GM12878 (cell line): Measurements from ENCODE around the gene SMG6. TPM values are rescaled to one million over a fixed set of nuclear protein-coding genes. Genes with fewer than 3 reads are reported as not detected.

Experiments used
- BHLHE40 ChIP-seq, 2 experiments: fragments of 450-650 bp in 1 of 2; IDR thresholded peaks; 2 replicates each; pipeline ENCODE4 v1.6.1; 2011 to 2017; ENCODE audit warnings: low read depth in 2 of 2, borderline replicate concordance in 1 of 2, improper control_type of control experiment in 1 of 2, low read length in 1 of 2, mild to moderate bottlenecking in 1 of 2
- CREB1 ChIP-seq: IDR thresholded peaks from 2 replicates; pipeline ENCODE4 v1.6.1; 2012; ENCODE audit warnings: low read depth, mild to moderate bottlenecking, inconsistent platforms
- CREM ChIP-seq: IDR thresholded peaks from 2 replicates; pipeline ENCODE4 v1.6.1; 2014; ENCODE audit warnings: antibody characterized with exemption, low read depth
- DPF2 ChIP-seq: fragments of 450-650 bp; IDR thresholded peaks from 2 replicates; pipeline ENCODE4 v1.6.1; 2017; ENCODE audit warnings: mild to moderate bottlenecking
- EED ChIP-seq: sonication (generic); IDR thresholded peaks from 2 replicates; pipeline ENCODE4 v1.6.1; 2016; ENCODE audit warnings: antibody characterized with exemption, low read depth
- GATAD2B ChIP-seq: fragments of 450-650 bp; conservative IDR thresholded peaks from 2 replicates; pipeline ENCODE4 v1.6.1; 2017; ENCODE audit warnings: low read depth, mild to moderate bottlenecking, moderate library complexity
- MEF2A ChIP-seq: IDR thresholded peaks from 2 replicates; pipeline ENCODE4 v1.6.1; 2011; ENCODE audit warnings: low read depth, mild to moderate bottlenecking, low read length, moderate library complexity; ENCODE audit not compliant: insufficient read depth
- NBN ChIP-seq: fragments of 450-650 bp; IDR thresholded peaks from 2 replicates; pipeline ENCODE4 v1.6.1; 2016
- SIX5 ChIP-seq: IDR thresholded peaks from 2 replicates; pipeline ENCODE4 v1.6.1; 2011; ENCODE audit warnings: mild to moderate bottlenecking, low read depth, low read length, moderate library complexity; ENCODE audit not compliant: severe bottlenecking
- SMAD5 ChIP-seq: IDR thresholded peaks from 2 replicates; pipeline ENCODE4 v1.6.1; 2016; ENCODE audit warnings: antibody characterized with exemption, low read depth
- STAT3 ChIP-seq: IDR thresholded peaks from 2 replicates; pipeline ENCODE4 v1.6.1; 2011; ENCODE audit warnings: low read depth, low read length, improper control_type of control experiment
- WRNIP1 ChIP-seq: IDR thresholded peaks from 2 replicates; pipeline ENCODE4 v1.6.1; 2011; ENCODE audit warnings: low read depth, low read length, improper control_type of control experiment, borderline replicate concordance
- polyA plus RNA-seq, 11 experiments: library from polyadenylated mRNA; depleted of rRNA in 4 of 11; unstranded in 6 of 11; stranded (reverse) in 5 of 11; fragments of >200 nt; fragmentation: Nextera tagmentation in 4 of 11; fragmentation: Illumina TruSeq in 1 of 11; extraction: Ambion mirVana in 4 of 11; extraction: Trizol in 1 of 11; gene quantifications; 1 replicate in 1 of 11; 2 replicates in 10 of 11; pipeline versions ENCODE4 v1.2.1 to v1.2.3, GENCODE V29; 2011 to 2016; ENCODE audit warnings: inconsistent platforms in 2 of 11, missing spikeins in 2 of 11, low read depth in 1 of 11
- total RNA-seq, 4 experiments: library from RNA; depleted of rRNA in 3 of 4; stranded (reverse); fragments of >200 nt in 3 of 4; fragmentation: Illumina TruSeq in 1 of 4; extraction: Trizol in 1 of 4; gene quantifications; 2 replicates each; pipeline versions ENCODE4 v1.2.1 to v1.2.3, GENCODE V29; 2013 to 2021
- TF ChIP-seq, protein P1 (sequence below): IDR thresholded peaks from 2 replicates; pipeline ENCODE4 v1.6.1; 2012; ENCODE audit warnings: low read depth, low read length, improper control_type of control experiment
- TF ChIP-seq, protein P2 (sequence below): fragments of 450-650 bp; IDR thresholded peaks from 2 replicates; pipeline ENCODE4 v1.6.1; 2017; ENCODE audit warnings: mild to moderate bottlenecking, moderate library complexity
- TF ChIP-seq, protein P3 (sequence below): IDR thresholded peaks from 2 replicates; pipeline ENCODE4 v1.6.1; 2011; ENCODE audit warnings: borderline replicate concordance, low read depth, mild to moderate bottlenecking, moderate library complexity, low read length; ENCODE audit not compliant: insufficient read depth, poor library complexity, severe bottlenecking
- TF ChIP-seq, protein P4 (sequence below): fragments of 450-650 bp; formaldehyde crosslinking; IDR thresholded peaks from 2 replicates; pipeline ENCODE4 v1.4.0; 2022; ENCODE audit warnings: mild to moderate bottlenecking, moderate library complexity

The SMG6 gene
- total and polyA plus RNA-seq, 10 of the 15 experiments (the other 5 are each of a cell fraction or from before 2014, with no cell fraction given) = 0.58 to 28.7 (median 15.7) TPM

DNA sequence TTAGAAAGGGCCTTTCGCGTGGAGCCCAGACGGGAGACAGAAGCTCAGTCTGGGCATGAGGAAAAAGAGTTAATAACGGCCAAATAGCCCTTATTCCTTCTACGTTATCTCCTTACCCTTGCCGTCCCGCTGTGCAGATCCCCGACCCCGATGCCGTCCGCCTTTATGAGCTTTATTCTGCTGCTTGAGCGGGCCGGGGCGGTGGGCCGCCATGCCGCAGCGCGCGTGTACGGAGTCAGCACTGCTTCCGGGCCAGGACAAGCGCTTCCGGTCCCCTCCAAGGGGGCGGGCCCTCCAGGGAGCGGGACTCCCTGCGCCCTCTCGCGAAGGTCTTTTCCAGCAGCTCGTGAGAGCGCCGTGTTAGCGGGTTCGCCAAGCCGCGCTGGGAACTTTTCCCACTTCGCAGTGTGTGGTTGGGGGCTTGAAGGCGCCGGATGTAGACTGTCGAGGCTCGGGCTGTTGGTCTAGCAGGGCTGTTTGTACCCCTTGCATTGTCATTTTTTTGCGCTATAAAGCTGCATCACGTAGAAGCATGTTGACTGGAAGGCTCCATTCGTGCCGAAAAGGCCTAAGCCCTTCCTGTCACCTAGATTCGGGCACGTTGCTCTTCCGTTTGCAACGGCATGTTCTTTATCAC, 32.7 kb upstream of the SMG6 start, which contains the start of gene TSR1 (continued):
- TF ChIP-seq, protein P1, sequence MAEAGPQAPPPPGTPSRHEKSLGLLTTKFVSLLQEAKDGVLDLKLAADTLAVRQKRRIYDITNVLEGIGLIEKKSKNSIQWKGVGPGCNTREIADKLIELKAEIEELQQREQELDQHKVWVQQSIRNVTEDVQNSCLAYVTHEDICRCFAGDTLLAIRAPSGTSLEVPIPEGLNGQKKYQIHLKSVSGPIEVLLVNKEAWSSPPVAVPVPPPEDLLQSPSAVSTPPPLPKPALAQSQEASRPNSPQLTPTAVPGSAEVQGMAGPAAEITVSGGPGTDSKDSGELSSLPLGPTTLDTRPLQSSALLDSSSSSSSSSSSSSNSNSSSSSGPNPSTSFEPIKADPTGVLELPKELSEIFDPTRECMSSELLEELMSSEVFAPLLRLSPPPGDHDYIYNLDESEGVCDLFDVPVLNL = 0 out of 2 replicates have a peak, but pooled peaks have one; percentile 31
- TF ChIP-seq SIX5 (peak; percentile 49), CREB1 (peak; percentile 63), DPF2 (0 out of 2 replicates have a peak, but pooled peaks have one; percentile 19), CREM (peak; percentile 73; the same call in 1 of the 2 replicates), SMAD5 (peak; percentile 91), BHLHE40 (IDR thresholded peaks at IDR 0.05; ENCODE audit: borderline replicate concordance in 1 of 2, low read depth in 2 of 2, low read length in 1 of 2) (peak; percentile 80 to 85), GATAD2B (peak; percentile 36), WRNIP1 (0 out of 2 replicates have a peak, but pooled peaks have one; percentile 30), MEF2A (0 out of 2 replicates have a peak, but pooled peaks have one; percentile 30), STAT3 (no peak), EED (peak; percentile 66; the same call in 1 of the 2 replicates), NBN (0 out of 2 replicates have a peak, but pooled peaks have one; percentile 68)
- TF ChIP-seq, protein P2, sequence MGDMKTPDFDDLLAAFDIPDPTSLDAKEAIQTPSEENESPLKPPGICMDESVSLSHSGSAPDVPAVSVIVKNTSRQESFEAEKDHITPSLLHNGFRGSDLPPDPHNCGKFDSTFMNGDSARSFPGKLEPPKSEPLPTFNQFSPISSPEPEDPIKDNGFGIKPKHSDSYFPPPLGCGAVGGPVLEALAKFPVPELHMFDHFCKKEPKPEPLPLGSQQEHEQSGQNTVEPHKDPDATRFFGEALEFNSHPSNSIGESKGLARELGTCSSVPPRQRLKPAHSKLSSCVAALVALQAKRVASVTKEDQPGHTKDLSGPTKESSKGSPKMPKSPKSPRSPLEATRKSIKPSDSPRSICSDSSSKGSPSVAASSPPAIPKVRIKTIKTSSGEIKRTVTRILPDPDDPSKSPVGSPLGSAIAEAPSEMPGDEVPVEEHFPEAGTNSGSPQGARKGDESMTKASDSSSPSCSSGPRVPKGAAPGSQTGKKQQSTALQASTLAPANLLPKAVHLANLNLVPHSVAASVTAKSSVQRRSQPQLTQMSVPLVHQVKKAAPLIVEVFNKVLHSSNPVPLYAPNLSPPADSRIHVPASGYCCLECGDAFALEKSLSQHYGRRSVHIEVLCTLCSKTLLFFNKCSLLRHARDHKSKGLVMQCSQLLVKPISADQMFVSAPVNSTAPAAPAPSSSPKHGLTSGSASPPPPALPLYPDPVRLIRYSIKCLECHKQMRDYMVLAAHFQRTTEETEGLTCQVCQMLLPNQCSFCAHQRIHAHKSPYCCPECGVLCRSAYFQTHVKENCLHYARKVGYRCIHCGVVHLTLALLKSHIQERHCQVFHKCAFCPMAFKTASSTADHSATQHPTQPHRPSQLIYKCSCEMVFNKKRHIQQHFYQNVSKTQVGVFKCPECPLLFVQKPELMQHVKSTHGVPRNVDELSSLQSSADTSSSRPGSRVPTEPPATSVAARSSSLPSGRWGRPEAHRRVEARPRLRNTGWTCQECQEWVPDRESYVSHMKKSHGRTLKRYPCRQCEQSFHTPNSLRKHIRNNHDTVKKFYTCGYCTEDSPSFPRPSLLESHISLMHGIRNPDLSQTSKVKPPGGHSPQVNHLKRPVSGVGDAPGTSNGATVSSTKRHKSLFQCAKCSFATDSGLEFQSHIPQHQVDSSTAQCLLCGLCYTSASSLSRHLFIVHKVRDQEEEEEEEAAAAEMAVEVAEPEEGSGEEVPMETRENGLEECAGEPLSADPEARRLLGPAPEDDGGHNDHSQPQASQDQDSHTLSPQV = 0 out of 2 replicates have a peak, but pooled peaks have one; percentile 21
- TF ChIP-seq, protein P3, sequence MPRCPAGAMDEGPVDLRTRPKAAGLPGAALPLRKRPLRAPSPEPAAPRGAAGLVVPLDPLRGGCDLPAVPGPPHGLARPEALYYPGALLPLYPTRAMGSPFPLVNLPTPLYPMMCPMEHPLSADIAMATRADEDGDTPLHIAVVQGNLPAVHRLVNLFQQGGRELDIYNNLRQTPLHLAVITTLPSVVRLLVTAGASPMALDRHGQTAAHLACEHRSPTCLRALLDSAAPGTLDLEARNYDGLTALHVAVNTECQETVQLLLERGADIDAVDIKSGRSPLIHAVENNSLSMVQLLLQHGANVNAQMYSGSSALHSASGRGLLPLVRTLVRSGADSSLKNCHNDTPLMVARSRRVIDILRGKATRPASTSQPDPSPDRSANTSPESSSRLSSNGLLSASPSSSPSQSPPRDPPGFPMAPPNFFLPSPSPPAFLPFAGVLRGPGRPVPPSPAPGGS = peak; percentile 10
- TF ChIP-seq, protein P4, sequence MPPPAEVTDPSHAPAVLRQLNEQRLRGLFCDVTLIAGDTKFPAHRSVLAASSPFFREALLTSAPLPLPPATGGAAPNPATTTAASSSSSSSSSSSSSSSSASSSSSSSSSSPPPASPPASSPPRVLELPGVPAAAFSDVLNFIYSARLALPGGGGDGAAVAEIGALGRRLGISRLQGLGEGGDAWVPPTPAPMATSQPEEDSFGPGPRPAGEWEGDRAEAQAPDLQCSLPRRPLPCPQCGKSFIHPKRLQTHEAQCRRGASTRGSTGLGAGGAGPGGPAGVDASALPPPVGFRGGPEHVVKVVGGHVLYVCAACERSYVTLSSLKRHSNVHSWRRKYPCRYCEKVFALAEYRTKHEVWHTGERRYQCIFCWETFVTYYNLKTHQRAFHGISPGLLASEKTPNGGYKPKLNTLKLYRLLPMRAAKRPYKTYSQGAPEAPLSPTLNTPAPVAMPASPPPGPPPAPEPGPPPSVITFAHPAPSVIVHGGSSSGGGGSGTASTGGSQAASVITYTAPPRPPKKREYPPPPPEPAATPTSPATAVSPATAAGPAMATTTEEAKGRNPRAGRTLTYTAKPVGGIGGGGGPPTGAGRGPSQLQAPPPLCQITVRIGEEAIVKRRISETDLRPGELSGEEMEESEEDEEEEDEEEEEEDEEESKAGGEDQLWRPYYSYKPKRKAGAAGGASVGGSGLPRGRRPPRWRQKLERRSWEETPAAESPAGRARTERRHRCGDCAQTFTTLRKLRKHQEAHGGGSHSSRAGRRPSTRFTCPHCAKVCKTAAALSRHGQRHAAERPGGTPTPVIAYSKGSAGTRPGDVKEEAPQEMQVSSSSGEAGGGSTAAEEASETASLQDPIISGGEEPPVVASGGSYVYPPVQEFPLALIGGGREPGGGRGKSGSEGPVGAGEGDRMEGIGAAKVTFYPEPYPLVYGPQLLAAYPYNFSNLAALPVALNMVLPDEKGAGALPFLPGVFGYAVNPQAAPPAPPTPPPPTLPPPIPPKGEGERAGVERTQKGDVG (CRISPR knock-in tag) = no peak
